Stimulated activated memory B cell treated with anti-CD40 and anti-IgM and Interleukin-4, amounts not matched to agents 10 μg/mL and 1 μg/mL and 100 μg/mL, for 72 hours (primary cell): ENCODE data around the gene PEX11B.

Experiments
- ATAC-seq: fragments of 150-1000 bp; cut with Tn5 transposase; 2 replicates; pipeline ENCODE4 v1.10.0; 2021
- H3K27ac Mint-ChIP-seq: one replicate; pipeline ENCODE4 v1.8.0; 2022; ENCODE audit warnings: mild to moderate bottlenecking, mixed read lengths
- H3K27me3 Mint-ChIP-seq: one replicate; pipeline ENCODE4 v1.8.0; 2022; ENCODE audit warnings: mixed read lengths
- H3K36me3 Mint-ChIP-seq: one replicate; pipeline ENCODE4 v1.8.0; 2022; ENCODE audit warnings: mixed read lengths
- H3K4me1 Mint-ChIP-seq: one replicate; pipeline ENCODE4 v1.8.0; 2022; ENCODE audit warnings: mixed read lengths
- H3K4me3 Mint-ChIP-seq: one replicate; pipeline ENCODE4 v1.8.0; 2022; ENCODE audit warnings: mild to moderate bottlenecking, moderate library complexity, mixed read lengths
- H3K9me3 Mint-ChIP-seq: one replicate; pipeline ENCODE4 v1.8.0; 2022; ENCODE audit warnings: mixed read lengths

PEX11B gene

DNA sequence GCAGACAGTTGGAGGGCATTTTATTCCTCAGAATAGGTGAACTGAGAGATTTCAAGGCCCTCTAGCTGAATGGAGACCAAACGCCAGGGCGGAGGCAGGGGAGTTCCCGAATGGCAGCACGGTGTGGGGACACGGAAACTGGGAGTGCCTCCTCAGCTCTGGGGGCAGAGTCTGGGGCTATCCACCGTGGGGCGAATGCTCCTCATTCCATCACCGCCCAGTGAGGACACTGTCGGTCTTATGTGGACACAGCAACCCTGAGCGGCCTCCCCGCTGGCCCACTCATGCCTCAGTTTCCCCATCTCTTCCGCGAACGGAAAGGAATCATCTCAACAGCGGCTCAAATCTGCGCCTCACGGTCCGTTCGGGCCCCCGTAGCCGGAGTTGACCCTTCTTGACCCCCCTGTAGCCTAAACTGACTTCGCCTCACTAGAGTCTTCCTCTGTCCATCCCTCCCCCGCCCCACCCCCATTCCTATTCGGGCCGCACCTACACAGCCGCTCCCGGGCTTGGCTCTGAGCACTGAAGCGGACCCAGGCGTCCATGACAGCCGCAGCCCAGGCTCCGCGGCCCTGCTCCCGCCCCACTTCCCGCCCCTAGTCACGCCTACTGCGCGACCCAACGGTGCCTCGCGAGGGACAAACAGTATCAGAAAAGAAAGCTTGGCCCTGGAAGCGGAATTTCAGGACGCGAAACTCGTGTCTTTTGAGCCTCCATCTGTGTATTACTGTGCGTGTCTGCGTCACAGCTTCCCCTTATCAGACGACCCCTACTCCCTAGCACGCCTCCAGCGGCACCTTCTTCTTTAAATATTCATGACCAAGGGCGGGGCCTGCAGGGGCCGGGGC lies at the start of gene PEX11B:
Gene PEX11B (minus strand): TSS at position 574 of the 848 bp plus-strand sequence. CDS start 29 bp downstream, at position 545.
- Mint-ChIP-seq H3K4me1 (peaks cover 59% of the 10 kb centered on the region), H3K27ac (peak within 1 kb of the TSS; percentile 80), H3K9me3 (no peaks in the 10 kb centered on the region), H3K27me3 (no peaks in the 10 kb centered on the region), H3K4me3 (peak within 1 kb of the TSS; percentile 89), H3K36me3 (peaks cover 43% of the 10 kb centered on the region)
- ATAC-seq = peak; percentile 96

DNA sequence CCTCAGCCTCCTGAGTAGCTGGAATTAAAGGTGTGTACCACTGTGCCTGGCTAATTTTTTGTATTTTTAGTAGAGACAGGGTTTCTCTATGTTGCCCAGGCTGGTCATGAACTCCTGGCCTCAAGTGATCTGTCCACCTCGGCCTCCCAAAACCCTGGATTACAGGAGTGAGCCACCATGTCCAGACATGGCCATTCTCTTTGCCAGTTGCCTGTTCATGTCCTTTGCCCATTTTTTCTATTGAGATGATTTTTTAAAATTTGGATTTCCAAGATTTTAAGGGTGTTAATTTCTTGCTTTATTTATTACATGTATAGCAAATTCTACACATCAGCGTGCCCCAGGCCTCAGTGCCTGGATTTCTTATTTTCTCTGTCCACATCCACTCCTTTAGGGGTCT lies 48.8 kb upstream of the PEX11B start:
- peaks cover 12% of the 10 kb centered on the region for H3K36me3 Mint-ChIP-seq
- ATAC-seq = no peak
- no peaks in the 10 kb centered on the region for H3K27me3 Mint-ChIP-seq
- H3K4me3 Mint-ChIP-seq = no peak overlapping the region
- no peaks in the 10 kb centered on the region for H3K9me3 Mint-ChIP-seq
- no peak overlapping the region for H3K27ac Mint-ChIP-seq
- H3K4me1 Mint-ChIP-seq = peaks cover 42% of the 10 kb centered on the region

DNA sequence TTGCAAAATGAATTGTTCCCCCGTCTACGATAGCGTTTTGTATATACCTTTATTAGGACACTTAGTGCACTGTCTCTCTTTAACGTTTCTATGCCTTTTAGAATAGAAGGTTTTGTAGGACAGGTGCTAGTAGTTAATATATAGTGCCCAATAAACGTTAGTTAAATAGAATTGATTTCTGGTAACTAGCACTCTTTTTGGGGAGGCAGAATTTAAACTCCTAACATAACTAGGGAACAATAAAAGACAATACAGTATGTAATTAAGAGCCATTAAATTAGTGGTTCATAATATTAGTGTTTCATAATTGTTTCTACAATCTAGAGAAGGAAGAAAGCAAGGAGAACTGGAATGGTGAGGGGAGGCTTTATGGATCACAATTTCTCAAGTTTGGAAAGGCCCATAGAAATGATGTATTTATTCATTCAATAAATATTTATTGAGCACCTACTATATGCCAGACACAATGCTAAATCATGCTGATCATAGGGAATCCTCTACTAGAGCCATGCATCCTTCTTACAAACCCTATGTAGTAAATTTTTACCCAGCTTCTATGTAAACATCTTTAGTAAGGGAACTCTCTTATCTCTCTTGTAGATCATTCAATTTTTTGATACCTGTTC lies 46.7 kb upstream of the PEX11B start:
- Mint-ChIP-seq H3K4me3 (peak overlapping the region; percentile 85), H3K27me3 (no peaks in the 10 kb centered on the region), H3K36me3 (peaks cover 12% of the 10 kb centered on the region), H3K27ac (peak overlapping the region; percentile 86), H3K9me3 (no peaks in the 10 kb centered on the region), H3K4me1 (peaks cover 55% of the 10 kb centered on the region)
- no peak for ATAC-seq

DNA sequence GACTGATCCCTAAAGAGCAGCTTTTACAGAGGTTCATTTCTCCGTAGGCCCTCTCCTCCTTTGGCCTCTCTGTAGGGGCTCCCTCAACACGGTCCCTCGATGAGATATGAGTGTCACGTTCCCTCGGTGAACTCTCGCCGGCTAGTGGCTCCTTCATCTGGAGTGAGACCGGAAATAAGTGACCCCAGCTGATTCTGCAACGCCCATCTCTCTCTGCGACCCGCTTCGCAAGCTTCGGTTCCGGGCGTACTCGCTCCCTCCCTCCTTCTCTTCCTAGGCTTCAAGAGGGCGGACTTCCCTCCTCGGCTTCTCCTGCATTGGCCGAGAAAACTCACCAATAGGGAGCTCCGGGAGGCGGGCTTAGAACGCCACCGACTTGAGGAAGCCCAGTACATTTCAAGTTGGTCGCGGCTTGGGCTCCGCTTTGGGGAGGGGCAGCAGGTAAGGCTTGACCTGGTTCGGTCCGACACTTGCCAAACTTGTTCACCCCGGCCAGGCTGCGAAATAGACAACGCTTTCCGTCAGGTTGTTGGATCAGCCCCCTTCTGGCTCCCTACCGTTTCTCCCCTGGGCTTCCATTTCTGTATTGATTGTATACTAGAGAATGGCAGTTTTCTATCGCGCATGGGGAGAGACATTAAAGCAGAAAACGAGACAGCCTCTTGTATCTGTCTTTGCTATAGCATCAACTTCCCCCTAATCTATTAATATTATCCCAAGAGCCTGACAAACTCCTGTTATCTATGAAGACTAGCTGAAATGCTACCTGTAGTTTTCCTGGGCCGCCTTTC lies 46.0 kb upstream of the PEX11B start, which contains the start of the genes ANKRD34A and POLR3GL:
Gene ANKRD34A (minus strand): TSS at position 248 of the 791 bp plus-strand sequence. CDS start 2,816 bp downstream, outside the sequence.
Gene POLR3GL (plus strand): TSS at position 363 of the 791 bp plus-strand sequence. CDS start 10,176 bp downstream, outside the sequence.
- peaks cover 12% of the 10 kb centered on the region for H3K36me3 Mint-ChIP-seq
- no peaks in the 10 kb centered on the region for H3K27me3 Mint-ChIP-seq
- peak within 1 kb of the TSS; percentile 85 for H3K4me3 Mint-ChIP-seq
- ATAC-seq = peak; percentile 96
- peaks cover 59% of the 10 kb centered on the region for H3K4me1 Mint-ChIP-seq
- H3K9me3 Mint-ChIP-seq = no peaks in the 10 kb centered on the region
- H3K27ac Mint-ChIP-seq = peak within 1 kb of the TSS; percentile 86

DNA sequence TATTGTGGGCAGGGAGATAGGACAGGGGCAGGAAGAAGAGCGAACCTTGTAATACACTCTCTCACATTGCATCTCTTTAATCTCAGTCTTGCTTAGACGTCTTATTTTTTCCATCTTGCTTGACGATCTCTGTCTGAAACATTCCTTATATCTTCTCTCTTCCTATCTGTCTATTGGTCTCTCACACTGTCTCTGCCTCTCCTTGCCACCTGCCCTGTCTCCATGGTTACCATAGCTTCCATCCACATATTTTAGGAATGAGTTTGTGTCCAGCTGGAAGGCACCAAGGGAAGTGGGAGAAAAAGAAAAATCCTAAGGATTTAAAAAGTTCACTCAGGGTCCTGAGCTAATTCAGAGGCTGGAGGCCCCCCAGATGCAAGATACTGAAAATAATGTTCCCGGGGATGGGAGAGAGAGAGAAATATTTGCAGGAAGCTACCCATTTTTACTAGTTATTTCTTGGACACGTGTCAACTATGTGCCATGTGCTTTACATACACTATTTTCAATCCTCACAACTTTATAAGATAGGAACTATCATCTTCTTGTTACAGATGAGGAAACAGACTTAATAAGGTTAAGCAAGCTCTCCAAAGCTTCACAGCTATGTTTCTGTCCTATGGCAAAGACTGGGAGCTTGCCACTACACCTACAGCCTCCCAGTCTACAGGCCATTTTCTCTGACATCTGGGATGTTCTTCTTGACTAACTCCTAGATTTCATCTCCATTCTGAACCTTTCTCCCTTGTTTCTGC lies 44.9 kb upstream of the PEX11B start:
- Mint-ChIP-seq H3K4me1 (peaks cover 70% of the 10 kb centered on the region), H3K9me3 (no peaks in the 10 kb centered on the region), H3K27ac (peak overlapping the region; percentile 86)

GRCh38 chr1:145962157-145963102 lies 43.9 kb upstream of the PEX11B start:
- ATAC-seq = no peak
- H3K36me3 Mint-ChIP-seq = peaks cover 4% of the 10 kb centered on the region

More for the DNA sequence above, 44.9 kb upstream of the PEX11B start:
- ATAC-seq = no peak
- peak overlapping the region; percentile 85 for H3K4me3 Mint-ChIP-seq
- peaks cover 12% of the 10 kb centered on the region for H3K36me3 Mint-ChIP-seq
- no peaks in the 10 kb centered on the region for H3K27me3 Mint-ChIP-seq

DNA sequence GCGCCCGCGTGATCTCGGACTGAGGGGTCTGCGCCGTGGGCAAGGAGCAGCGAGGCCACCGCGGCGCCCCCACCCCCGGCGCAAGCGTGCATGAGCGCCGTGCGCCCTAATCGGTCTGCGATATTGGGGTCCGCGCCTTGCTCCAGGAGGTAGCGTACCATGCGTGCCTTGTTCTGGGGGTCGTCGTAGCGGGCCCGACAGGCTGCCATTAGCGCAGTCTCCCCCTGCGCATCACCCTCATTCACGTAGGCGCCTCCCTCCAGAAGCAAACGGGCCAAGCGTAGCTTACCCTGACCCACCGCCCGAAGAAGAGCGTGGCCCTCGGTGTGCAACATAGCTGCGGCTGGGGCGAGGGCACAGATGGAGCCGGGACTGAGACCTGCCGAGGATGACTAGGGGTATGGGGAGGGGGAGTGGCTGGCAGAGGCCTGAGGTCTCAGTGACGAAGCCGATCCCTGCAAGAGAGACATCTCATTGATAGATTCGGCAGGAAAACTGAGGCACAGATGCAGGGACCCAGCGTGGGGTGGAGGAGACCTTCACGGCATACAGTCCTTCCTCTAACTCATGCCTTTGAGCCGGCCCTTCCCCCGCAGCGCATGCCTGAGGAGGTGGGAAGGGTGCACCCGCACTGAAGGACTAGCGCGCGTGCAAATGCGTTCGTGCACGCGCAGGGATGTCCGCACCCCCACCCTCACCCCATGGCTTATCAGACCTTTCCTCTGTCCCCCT lies 43.1 kb upstream of the PEX11B start:
- ATAC-seq = no peak
- peak overlapping the region; percentile 86 for H3K27ac Mint-ChIP-seq
- H3K27me3 Mint-ChIP-seq = no peaks in the 10 kb centered on the region
- H3K9me3 Mint-ChIP-seq = no peaks in the 10 kb centered on the region
- H3K4me3 Mint-ChIP-seq = peak overlapping the region; percentile 85
- no peaks in the 10 kb centered on the region for H3K36me3 Mint-ChIP-seq
- peaks cover 78% of the 10 kb centered on the region for H3K4me1 Mint-ChIP-seq

More at GRCh38 chr1:145962157-145963102, 43.9 kb upstream of the PEX11B start:
- peak overlapping the region; percentile 86 for H3K27ac Mint-ChIP-seq
- no peaks in the 10 kb centered on the region for H3K27me3 Mint-ChIP-seq
- peak overlapping the region; percentile 85 for H3K4me3 Mint-ChIP-seq
- H3K4me1 Mint-ChIP-seq = peaks cover 69% of the 10 kb centered on the region
- H3K9me3 Mint-ChIP-seq = no peaks in the 10 kb centered on the region

GRCh38 chr1:145961109-145961424 lies 42.5 kb upstream of the PEX11B start:
- Mint-ChIP-seq H3K27ac (peak overlapping the region; percentile 86), H3K36me3 (no peaks in the 10 kb centered on the region), H3K27me3 (no peaks in the 10 kb centered on the region), H3K4me3 (peak overlapping the region; percentile 85), H3K4me1 (peaks cover 79% of the 10 kb centered on the region), H3K9me3 (no peaks in the 10 kb centered on the region)
- ATAC-seq = no peak

GRCh38 chr1:145960468-145961108 lies 42.1 kb upstream of the PEX11B start:
- Mint-ChIP-seq H3K4me1 (peaks cover 81% of the 10 kb centered on the region), H3K4me3 (peak overlapping the region; percentile 85), H3K36me3 (no peaks in the 10 kb centered on the region), H3K9me3 (no peaks in the 10 kb centered on the region), H3K27me3 (no peaks in the 10 kb centered on the region), H3K27ac (peak overlapping the region; percentile 86)
- ATAC-seq = no peak

- no peaks in the 10 kb centered on the region for H3K9me3 Mint-ChIP-seq
- peaks cover 82% of the 10 kb centered on the region for H3K4me1 Mint-ChIP-seq
- no peaks in the 10 kb centered on the region for H3K36me3 Mint-ChIP-seq
- H3K27ac Mint-ChIP-seq = peak overlapping the region; percentile 86
- peak overlapping the region; percentile 85 for H3K4me3 Mint-ChIP-seq
- ATAC-seq = no peak
- H3K27me3 Mint-ChIP-seq = no peaks in the 10 kb centered on the region
Measured at GRCh38 chr1:145959957-145960467, 41.5 kb upstream of the PEX11B start.

DNA sequence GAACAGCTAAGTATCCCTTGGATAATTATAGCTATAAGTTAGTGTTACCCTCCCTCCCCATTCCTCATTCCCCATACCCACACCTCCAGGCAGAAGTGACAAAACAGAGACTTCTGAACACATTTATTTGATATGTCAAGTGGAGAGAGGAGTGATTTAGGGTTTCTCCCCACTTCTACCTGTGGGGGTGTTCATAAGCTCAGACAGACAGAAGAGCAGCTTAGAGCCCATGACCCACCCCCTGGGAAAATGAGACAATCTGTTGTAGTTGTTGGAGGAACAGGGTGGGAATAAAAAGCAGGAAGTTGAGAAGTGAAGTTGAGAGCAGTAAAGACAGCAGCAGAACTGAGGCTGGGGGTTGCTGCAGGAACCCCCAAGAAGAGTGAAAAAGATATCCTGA lies 40.8 kb upstream of the PEX11B start:
- Mint-ChIP-seq H3K4me3 (no peak overlapping the region), H3K36me3 (no peaks in the 10 kb centered on the region), H3K27ac (peak overlapping the region; percentile 3), H3K4me1 (peaks cover 83% of the 10 kb centered on the region), H3K9me3 (no peaks in the 10 kb centered on the region), H3K27me3 (no peaks in the 10 kb centered on the region)
- no peak for ATAC-seq

DNA sequence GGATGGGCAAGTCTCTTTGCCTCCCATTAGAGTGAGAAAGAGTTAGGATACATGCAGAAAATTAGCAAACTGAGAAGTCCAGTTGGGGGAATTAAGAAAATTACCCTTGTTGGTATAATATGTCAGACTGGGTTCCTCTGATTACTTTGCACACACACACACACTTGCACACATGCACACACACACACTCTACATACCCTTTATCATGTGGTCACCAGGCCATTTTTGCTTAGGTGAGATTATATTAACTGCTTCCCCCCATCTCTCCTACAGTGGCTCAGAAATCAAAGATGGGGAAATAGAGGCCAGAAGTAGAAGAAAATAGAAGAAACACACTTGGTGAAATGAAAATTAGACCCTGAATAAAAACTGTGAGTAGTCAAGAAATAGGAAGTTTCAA lies 40.2 kb upstream of the PEX11B start:
- H3K36me3 Mint-ChIP-seq = no peaks in the 10 kb centered on the region
- peak overlapping the region; percentile 81 for H3K27ac Mint-ChIP-seq
- H3K9me3 Mint-ChIP-seq = no peaks in the 10 kb centered on the region
- no peaks in the 10 kb centered on the region for H3K27me3 Mint-ChIP-seq
- H3K4me1 Mint-ChIP-seq = peaks cover 83% of the 10 kb centered on the region
- H3K4me3 Mint-ChIP-seq = no peak overlapping the region
- no peak for ATAC-seq
